GM04503 (cell line): ENCODE results near the gene BCORL1.

Experiments used
- DNase-seq: peaks from one replicate; pipeline ENCODE4 v3.0.0-alpha.2; 2012; ENCODE audit warnings: low read depth

Gene BCORL1

GRCh38 chrX:129982300-129983251 lies at the start of gene BCORL1:
BCORL1 (plus strand) TSS chrX:129982635; CDS start chrX:130005232, 22,597 bp downstream.
- peak; percentile 59 for DNase-seq

- DNase-seq, result no peak
These were observed 49.6 kb upstream of the BCORL1 start for GRCh38 chrX:129932821-129933321.

GRCh38 chrX:129933700-129934099 lies 48.7 kb upstream of the BCORL1 start:
- no peak for DNase-seq

GRCh38 chrX:129934461-129934860 lies 48.0 kb upstream of the BCORL1 start:
- no peak for DNase-seq

- no peak for DNase-seq
These were observed 47.5 kb upstream of the BCORL1 start for GRCh38 chrX:129934952-129935351.

- no peak for DNase-seq
These were observed 44.4 kb upstream of the BCORL1 start for GRCh38 chrX:129938081-129938480.

GRCh38 chrX:129939986-129940385 lies 42.4 kb upstream of the BCORL1 start:
- DNase-seq, result no peak

GRCh38 chrX:129940721-129941120 lies 41.7 kb upstream of the BCORL1 start:
- no peak for DNase-seq

GRCh38 chrX:129945131-129945530 lies 37.3 kb upstream of the BCORL1 start:
- no peak for DNase-seq

- no peak for DNase-seq
These were observed 29.1 kb upstream of the BCORL1 start for GRCh38 chrX:129953334-129953648.

GRCh38 chrX:129953881-129954280 lies 28.6 kb upstream of the BCORL1 start:
- DNase-seq, result no peak

- no peak for DNase-seq
These were observed 27.6 kb upstream of the BCORL1 start for GRCh38 chrX:129954804-129955203.

GRCh38 chrX:129955682-129956081 lies 26.8 kb upstream of the BCORL1 start:
- DNase-seq, result no peak

GRCh38 chrX:129956145-129956544 lies 26.3 kb upstream of the BCORL1 start:
- DNase-seq, result no peak

GRCh38 chrX:129956765-129957164 lies 25.7 kb upstream of the BCORL1 start:
- no peak for DNase-seq

GRCh38 chrX:129957241-129958082 lies 25.0 kb upstream of the BCORL1 start:
- no peak for DNase-seq

GRCh38 chrX:129958083-129958465 lies 24.4 kb upstream of the BCORL1 start:
- DNase-seq, result no peak

- DNase-seq, result no peak
These were observed 23.5 kb upstream of the BCORL1 start for GRCh38 chrX:129958814-129959492.

- no peak for DNase-seq
These were observed 23.0 kb upstream of the BCORL1 start for GRCh38 chrX:129959493-129959832.

GRCh38 chrX:129961180-129962083 lies 21.0 kb upstream of the BCORL1 start:
- DNase-seq, result no peak

GRCh38 chrX:129963729-129964128 lies 18.7 kb upstream of the BCORL1 start:
- DNase-seq, result no peak
